GM18951 (cell line): ENCODE data around the gene ZPLD1.

Experiments used
- POLR2A ChIP-seq: IDR thresholded peaks from 4 replicates; pipeline ENCODE4 v1.6.1; 2011; ENCODE audit warnings: mild to moderate bottlenecking; ENCODE audit not compliant: insufficient read length, insufficient read depth; ENCODE audit errors: extremely low read depth
- in situ Hi-C: fragments of 300-500 bp; cut with MboI; formaldehyde crosslinking; loops from one replicate; pipeline ENCODE4 v1.12.0; 2022; ENCODE audit warnings: low sequenced_read_pairs, mixed read lengths, inconsistent platforms; ENCODE audit not compliant: unreplicated experiment

The ZPLD1 gene

GRCh38 chr3:102526865-102527264, 92.0 kb downstream of the ZPLD1 start:
- in situ Hi-C loops = no loop called here
- no peak for TF ChIP-seq POLR2A

GRCh38 chr3:102528727-102529126, 93.9 kb downstream of the ZPLD1 start:
- TF ChIP-seq POLR2A = no peak
- in situ Hi-C loops = no loop called here
